Endothelial cell of umbilical vein (primary cell): ENCODE data around the gene ILF2.

Source experiments
- CTCF ChIP-seq, 2 donors: IDR thresholded peaks; 1 replicate in 1 of 2; 2 replicates in 1 of 2; pipeline ENCODE4 v1.5.1; 2011; ENCODE audit warnings: low read length in 2 of 2, mild to moderate bottlenecking in 2 of 2, moderate library complexity in 2 of 2, control low read depth in 1 of 2, inconsistent platforms in 1 of 2, low read depth in 1 of 2; ENCODE audit not compliant: insufficient read depth in 1 of 2; ENCODE audit errors: extremely low read depth in 1 of 2
- EZH2 ChIP-seq: IDR thresholded peaks from 2 replicates; pipeline ENCODE4 v1.6.1; 2012; ENCODE audit warnings: borderline replicate concordance, low read depth, mild to moderate bottlenecking, moderate library complexity, low read length, inconsistent platforms; ENCODE audit not compliant: severe bottlenecking
- FOS ChIP-seq: IDR thresholded peaks from 2 replicates; pipeline ENCODE4 v1.6.1; 2011; ENCODE audit warnings: mild to moderate bottlenecking, low read length, moderate library complexity, borderline replicate concordance; ENCODE audit not compliant: insufficient read depth
- GATA2 ChIP-seq: IDR thresholded peaks from 2 replicates; pipeline ENCODE4 v1.7.0; 2011; ENCODE audit warnings: low read depth, mild to moderate bottlenecking, moderate library complexity, mixed read lengths, low read length; ENCODE audit not compliant: insufficient read length, insufficient read depth
- JUN ChIP-seq: IDR thresholded peaks from 2 replicates; pipeline ENCODE4 v1.6.1; 2011; ENCODE audit warnings: borderline replicate concordance, low read depth; ENCODE audit not compliant: insufficient read length, insufficient read depth
- POLR2A ChIP-seq: IDR thresholded peaks from 2 replicates; pipeline ENCODE4 v1.6.1; 2012; ENCODE audit warnings: low read depth, mild to moderate bottlenecking, control low read depth, low read length
- POLR2AphosphoS5 ChIP-seq: IDR thresholded peaks from 2 replicates; pipeline ENCODE4 v1.6.1; 2012; ENCODE audit warnings: low read depth, mild to moderate bottlenecking, control low read depth, low read length, moderate library complexity; ENCODE audit not compliant: insufficient read depth
- TF ChIP-seq, protein P1 (sequence below): IDR thresholded peaks from 2 replicates; pipeline ENCODE4 v1.6.1; 2011; ENCODE audit not compliant: insufficient read depth, insufficient read length

DNA sequence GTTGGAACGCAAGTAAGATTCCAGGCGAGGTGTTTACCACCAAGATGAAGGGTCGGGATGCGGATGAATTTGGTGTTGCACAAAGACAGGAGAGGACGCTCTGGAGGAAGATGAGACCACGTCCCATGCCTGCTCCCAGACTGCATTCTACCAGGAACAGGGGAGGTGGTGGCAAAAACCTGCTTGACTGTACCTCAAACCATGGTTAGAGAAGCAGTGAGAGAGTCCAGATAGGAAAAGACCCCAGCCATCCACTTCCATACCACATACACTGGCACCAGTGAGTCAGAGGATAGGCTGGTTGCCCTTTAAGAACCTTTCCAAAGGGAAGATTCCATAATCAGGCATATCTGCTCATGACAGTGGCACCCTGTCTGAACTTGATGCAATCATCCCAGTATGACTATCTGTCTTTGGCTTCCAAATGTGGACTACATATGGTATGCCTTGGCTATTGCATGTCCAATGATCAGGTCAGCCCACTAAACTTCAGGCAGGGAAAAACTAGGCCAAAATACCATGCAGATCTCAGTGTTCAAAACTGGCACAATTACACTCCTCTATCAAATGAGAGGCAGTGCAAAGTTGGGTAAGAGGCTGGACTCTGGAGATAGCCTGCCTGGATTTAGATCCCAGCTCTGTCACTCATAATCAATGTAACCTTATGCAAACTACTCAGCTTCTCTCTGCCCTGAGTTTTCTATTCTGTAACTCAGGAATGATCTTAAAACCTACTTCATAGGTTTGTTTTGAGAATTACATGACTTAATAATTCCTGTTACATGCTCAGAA, 28.3 kb upstream of the ILF2 start:
- TF ChIP-seq CTCF (IDR thresholded peaks at IDR 0.05; ENCODE audit: extremely low read depth in 1 of 2, insufficient read depth in 1 of 2, low read depth in 1 of 2, low read length in 2 of 2), result no peak
- TF ChIP-seq JUN, result no peak
- TF ChIP-seq POLR2A, result no peak
- TF ChIP-seq GATA2, result no peak
- TF ChIP-seq EZH2, result no peak
- TF ChIP-seq POLR2AphosphoS5, result no peak
- TF ChIP-seq, protein P1, sequence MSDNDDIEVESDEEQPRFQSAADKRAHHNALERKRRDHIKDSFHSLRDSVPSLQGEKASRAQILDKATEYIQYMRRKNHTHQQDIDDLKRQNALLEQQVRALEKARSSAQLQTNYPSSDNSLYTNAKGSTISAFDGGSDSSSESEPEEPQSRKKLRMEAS, result no peak
- no peak for TF ChIP-seq FOS
